ENCODE measurements around the gene ABCC1.

Gene ABCC1

DNA sequence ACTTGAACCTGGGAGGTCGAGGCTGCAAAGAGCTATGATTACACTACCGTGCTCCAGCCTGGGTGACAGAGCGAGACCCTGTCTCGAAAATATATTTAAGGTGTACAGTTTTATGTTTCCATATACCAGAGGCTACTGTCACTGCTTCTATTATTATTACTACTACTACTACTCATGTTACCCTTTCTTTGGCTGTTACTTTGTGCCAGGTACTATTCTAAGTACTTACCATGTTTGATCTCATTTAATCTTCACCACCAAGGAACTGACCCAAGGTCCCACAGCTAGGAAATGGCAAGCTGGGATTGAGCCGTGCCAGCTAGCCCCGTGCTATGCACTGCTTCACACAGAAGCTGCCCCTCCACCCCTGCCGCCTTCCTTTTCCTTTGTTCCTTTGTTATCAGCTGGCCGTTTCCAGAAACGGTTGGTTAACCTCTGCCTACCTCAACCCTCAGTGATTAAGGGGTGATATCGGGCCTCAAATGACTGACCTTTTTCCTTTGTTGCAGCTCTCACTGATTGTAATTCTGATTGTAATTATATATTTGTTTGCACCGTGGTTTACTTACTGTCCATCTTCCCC is 78.4 kb downstream of the ABCC1 start:
- Histone ChIP-seq H3K9ac (ENCODE audit: low read length) (no peak overlapping the region), H3K4me3 (ENCODE audit: low read length) (no peak overlapping the region), H3K4me1 (ENCODE audit: control insufficient read depth, insufficient read depth, low read length) (peaks cover 43% of the 10 kb centered on the region), H3K9me3 (ENCODE audit: control insufficient read depth, low read length) (no peaks in the 10 kb centered on the region), H3K27me3 (replicated peaks; ENCODE audit: control insufficient read depth, insufficient read depth, low read length) (no peaks in the 10 kb centered on the region), H3K36me3 (ENCODE audit: control insufficient read depth, insufficient read depth, low read length, severe bottlenecking) (peaks cover 16% of the 10 kb centered on the region)
- DNase-seq (ENCODE audit: low read depth) = no peak

DNA sequence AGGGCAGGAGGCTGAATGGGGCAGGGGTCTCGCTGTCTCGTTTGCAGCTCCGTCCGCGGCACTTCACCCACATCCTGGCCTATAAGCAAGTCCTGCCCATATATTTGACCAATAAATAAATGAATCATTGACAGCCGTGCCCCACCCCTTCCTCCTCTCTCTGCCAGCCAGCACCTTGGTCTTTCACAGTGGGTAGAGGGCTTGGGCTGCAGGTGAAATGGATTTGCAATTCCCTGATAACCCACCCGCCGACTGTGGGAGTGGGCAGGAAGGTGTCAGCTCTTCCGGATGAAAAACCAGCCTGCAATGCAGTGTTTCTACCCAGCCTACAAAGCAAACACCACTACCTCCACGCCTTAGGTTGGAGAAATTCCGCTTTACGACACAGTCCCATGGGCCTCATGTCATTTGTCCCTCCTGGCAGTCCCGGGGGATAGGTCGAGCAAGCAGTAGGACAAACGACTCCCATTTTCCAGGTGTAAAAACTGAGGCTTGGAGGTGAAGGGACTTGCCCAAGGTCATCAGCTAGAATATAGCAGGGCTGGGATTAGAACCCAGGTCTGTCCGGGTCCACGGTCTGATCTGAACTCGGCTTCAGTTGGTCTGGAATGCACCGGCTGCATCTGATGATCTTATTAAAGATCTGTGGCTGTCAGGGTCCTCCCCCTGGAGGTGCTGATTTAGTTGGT is 79.0 kb downstream of the ABCC1 start:
- Histone ChIP-seq H3K9ac (ENCODE audit: low read length) (peak overlapping the region; percentile 21), H3K4me1 (ENCODE audit: control insufficient read depth, insufficient read depth, low read length) (peaks cover 38% of the 10 kb centered on the region), H3K4me3 (ENCODE audit: low read length) (no peak overlapping the region), H3K9me3 (ENCODE audit: control insufficient read depth, low read length) (no peaks in the 10 kb centered on the region), H3K36me3 (ENCODE audit: control insufficient read depth, insufficient read depth, low read length, severe bottlenecking) (peaks cover 19% of the 10 kb centered on the region), H3K27me3 (replicated peaks; ENCODE audit: control insufficient read depth, insufficient read depth, low read length) (no peaks in the 10 kb centered on the region)
- DNase-seq (ENCODE audit: low read depth) = no peak

DNA sequence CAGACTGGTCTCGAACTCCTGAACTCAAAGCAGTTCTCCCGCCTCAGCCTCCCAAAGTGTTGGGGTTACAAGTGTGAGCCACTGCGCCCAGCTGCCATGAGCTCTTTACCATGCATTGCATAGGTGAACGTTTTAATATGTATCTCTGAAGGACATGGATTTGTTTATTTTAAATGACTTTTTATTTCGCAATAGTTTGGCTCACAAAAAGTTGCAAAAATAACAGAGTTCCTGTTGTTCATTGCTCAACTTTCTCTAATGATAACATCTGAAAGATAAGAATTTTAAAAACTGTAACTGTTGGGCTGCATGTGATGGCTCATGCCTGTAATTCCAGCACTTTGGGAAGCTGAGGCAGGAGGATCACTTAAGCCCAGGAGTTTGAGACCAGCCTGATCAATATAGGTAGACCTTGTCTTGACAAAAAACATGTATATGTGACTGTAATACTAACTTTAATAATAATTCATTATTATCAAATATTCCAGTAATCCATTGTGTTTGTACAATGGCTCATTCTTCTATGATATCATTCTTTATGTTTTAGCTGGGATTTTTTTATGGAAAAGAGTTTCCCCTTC is 80.1 kb downstream of the ABCC1 start:
- H3K4me3 ChIP-seq (ENCODE audit: low read length) = no peak overlapping the region
- H3K27me3 ChIP-seq (replicated peaks; ENCODE audit: control insufficient read depth, insufficient read depth, low read length) = no peaks in the 10 kb centered on the region
- peaks cover 38% of the 10 kb centered on the region for H3K4me1 ChIP-seq (ENCODE audit: control insufficient read depth, insufficient read depth, low read length)
- peaks cover 22% of the 10 kb centered on the region for H3K36me3 ChIP-seq (ENCODE audit: control insufficient read depth, insufficient read depth, low read length, severe bottlenecking)
- H3K9me3 ChIP-seq (ENCODE audit: control insufficient read depth, low read length) = no peaks in the 10 kb centered on the region
- peak overlapping the region; percentile 30 for H3K9ac ChIP-seq (ENCODE audit: low read length)
- peak; percentile 87 for DNase-seq (ENCODE audit: low read depth)

DNA sequence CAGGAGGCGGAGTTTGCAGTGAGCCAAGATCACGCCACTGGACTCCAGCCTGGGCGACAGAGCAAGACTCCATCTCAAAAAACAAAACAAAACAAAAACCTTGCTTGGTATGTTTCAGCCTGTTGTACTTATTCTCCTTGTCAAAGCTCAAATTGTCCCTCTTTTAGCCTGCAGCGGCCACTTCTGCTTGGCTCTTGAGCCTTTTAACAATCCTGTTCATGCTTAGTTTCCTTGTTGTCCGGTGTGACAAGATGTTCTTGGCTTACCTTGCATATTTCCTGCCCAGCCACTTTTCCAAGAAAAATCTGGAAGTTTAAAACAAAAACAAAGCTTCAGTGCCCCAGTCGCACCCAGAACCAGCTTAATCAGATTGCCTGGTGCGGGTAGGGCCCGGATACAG is 81.0 kb downstream of the ABCC1 start:
- Histone ChIP-seq H3K4me3 (ENCODE audit: low read length) (no peak overlapping the region), H3K27me3 (replicated peaks; ENCODE audit: control insufficient read depth, insufficient read depth, low read length) (no peaks in the 10 kb centered on the region), H3K9ac (ENCODE audit: low read length) (no peak overlapping the region), H3K9me3 (ENCODE audit: control insufficient read depth, low read length) (no peaks in the 10 kb centered on the region), H3K4me1 (ENCODE audit: control insufficient read depth, insufficient read depth, low read length) (peaks cover 32% of the 10 kb centered on the region), H3K36me3 (ENCODE audit: control insufficient read depth, insufficient read depth, low read length, severe bottlenecking) (peaks cover 22% of the 10 kb centered on the region)
- no peak for DNase-seq (ENCODE audit: low read depth)

DNA sequence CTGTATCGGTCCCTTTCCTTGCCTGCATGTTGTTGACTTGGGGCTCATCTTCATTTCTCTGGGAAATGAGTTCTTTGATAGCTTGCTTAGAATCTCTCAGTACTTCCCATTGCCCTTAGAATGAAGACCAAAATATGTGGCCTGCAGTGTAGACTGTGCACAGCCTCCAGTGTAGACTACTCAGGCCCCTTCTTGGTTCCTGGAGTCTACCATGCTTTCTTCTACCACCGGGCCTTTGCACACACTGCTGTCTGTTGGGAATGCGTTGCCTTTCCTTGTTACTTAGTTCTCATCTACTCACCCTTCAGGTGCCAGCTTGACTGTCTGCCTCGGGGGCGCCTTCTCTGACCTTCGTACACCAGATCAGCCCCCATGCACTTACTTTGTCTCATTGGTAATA is 82.0 kb downstream of the ABCC1 start:
- H3K9ac ChIP-seq (ENCODE audit: low read length) = no peak overlapping the region
- no peak overlapping the region for H3K4me3 ChIP-seq (ENCODE audit: low read length)
- H3K4me1 ChIP-seq (ENCODE audit: control insufficient read depth, insufficient read depth, low read length) = peaks cover 22% of the 10 kb centered on the region
- H3K36me3 ChIP-seq (ENCODE audit: control insufficient read depth, insufficient read depth, low read length, severe bottlenecking) = peaks cover 29% of the 10 kb centered on the region
- no peaks in the 10 kb centered on the region for H3K27me3 ChIP-seq (replicated peaks; ENCODE audit: control insufficient read depth, insufficient read depth, low read length)
- DNase-seq (ENCODE audit: low read depth) = no peak
- no peaks in the 10 kb centered on the region for H3K9me3 ChIP-seq (ENCODE audit: control insufficient read depth, low read length)

DNA sequence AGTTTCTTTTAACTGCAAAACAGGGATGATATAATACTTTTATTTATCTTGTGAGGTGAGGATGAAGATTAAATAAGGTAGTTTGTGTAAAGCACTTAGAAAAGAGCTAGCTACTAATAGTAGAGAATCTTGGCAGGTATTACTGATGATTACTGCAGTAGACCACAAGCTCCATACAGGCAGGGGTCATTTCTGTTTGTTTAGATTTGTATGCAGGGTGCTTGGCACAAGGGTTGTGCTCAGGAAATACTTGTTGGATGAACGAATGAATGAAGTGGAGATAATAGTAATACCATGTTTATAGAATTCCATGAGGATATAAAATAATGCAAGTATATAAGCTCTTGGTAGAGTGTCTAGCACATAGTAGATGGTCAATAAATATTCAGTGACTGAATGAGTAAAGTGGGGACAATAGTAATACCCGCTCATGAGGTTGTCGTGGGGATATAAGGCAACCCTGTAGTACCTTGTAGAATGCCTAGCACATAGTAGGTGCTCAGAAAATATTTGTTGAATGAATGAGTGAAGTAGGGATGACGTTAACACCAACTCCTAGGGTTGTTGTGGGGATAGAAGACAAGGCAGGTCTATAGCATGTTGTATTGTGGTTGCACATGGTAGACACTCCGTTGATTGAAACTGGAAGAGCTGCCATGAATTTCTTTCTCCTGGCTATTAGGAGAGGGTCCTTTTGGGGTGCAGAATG is 83.0 kb downstream of the ABCC1 start:
- H3K36me3 ChIP-seq (ENCODE audit: control insufficient read depth, insufficient read depth, low read length, severe bottlenecking) = peaks cover 39% of the 10 kb centered on the region
- H3K4me3 ChIP-seq (ENCODE audit: low read length) = no peak overlapping the region
- H3K9ac ChIP-seq (ENCODE audit: low read length) = no peak overlapping the region
- peaks cover 21% of the 10 kb centered on the region for H3K4me1 ChIP-seq (ENCODE audit: control insufficient read depth, insufficient read depth, low read length)
- H3K27me3 ChIP-seq (replicated peaks; ENCODE audit: control insufficient read depth, insufficient read depth, low read length) = no peaks in the 10 kb centered on the region
- H3K9me3 ChIP-seq (ENCODE audit: control insufficient read depth, low read length) = no peaks in the 10 kb centered on the region
- DNase-seq (ENCODE audit: low read depth) = no peak

DNA sequence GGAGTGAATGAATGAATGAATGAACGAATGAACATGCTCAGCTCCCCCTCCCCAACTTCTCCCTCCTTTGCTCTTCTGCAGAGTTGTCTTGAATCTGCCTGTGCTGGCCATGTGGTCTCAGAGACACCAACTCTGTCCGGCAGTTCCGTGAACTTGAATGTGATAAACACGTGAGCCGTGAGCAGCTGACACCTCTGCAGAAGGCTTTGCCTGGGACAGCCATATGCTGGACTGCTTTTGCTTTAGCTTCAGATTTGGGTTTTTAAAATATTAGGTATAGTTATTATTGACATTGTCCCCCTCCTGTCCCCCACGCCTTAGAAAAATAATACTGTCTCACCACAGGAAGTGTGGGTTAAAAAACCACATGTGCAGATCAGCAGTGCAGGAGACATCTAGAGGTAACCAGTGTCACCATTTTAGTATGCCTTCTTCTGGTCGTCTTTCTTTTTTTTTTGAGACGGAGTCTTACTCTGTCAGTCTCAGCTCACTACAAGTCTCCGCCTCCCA is 83.8 kb downstream of the ABCC1 start:
- peaks cover 21% of the 10 kb centered on the region for H3K4me1 ChIP-seq (ENCODE audit: control insufficient read depth, insufficient read depth, low read length)
- H3K9me3 ChIP-seq (ENCODE audit: control insufficient read depth, low read length) = no peaks in the 10 kb centered on the region
- no peak overlapping the region for H3K9ac ChIP-seq (ENCODE audit: low read length)
- no peak overlapping the region for H3K4me3 ChIP-seq (ENCODE audit: low read length)
- DNase-seq (ENCODE audit: low read depth) = no peak
- no peaks in the 10 kb centered on the region for H3K27me3 ChIP-seq (replicated peaks; ENCODE audit: control insufficient read depth, insufficient read depth, low read length)
- peaks cover 48% of the 10 kb centered on the region for H3K36me3 ChIP-seq (ENCODE audit: control insufficient read depth, insufficient read depth, low read length, severe bottlenecking)

DNA sequence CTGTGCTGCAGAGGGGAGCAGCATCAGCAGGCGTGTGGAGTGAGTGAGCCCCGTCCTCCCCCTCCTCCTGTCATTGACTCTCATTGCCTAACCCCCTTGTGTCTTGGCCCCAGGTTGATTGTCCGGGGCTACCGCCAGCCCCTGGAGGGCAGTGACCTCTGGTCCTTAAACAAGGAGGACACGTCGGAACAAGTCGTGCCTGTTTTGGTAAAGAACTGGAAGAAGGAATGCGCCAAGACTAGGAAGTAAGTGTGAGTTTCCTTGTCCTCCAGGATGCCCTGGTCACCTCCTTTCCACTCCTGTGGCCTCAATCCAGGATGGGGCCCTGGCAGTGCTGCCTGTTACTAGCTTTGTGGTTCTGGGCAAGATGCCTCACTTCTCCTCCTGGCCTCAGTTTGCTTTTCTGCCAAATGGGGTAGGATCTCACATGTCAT is 87.0 kb downstream of the ABCC1 start:
- H3K9me3 ChIP-seq (ENCODE audit: control insufficient read depth, low read length) = no peaks in the 10 kb centered on the region
- H3K27me3 ChIP-seq (replicated peaks; ENCODE audit: control insufficient read depth, insufficient read depth, low read length) = no peaks in the 10 kb centered on the region
- H3K36me3 ChIP-seq (ENCODE audit: control insufficient read depth, insufficient read depth, low read length, severe bottlenecking) = peaks cover 57% of the 10 kb centered on the region
- no peak overlapping the region for H3K4me3 ChIP-seq (ENCODE audit: low read length)
- no peak overlapping the region for H3K9ac ChIP-seq (ENCODE audit: low read length)
- no peak for DNase-seq (ENCODE audit: low read depth)
- H3K4me1 ChIP-seq (ENCODE audit: control insufficient read depth, insufficient read depth, low read length) = no peaks in the 10 kb centered on the region

DNA sequence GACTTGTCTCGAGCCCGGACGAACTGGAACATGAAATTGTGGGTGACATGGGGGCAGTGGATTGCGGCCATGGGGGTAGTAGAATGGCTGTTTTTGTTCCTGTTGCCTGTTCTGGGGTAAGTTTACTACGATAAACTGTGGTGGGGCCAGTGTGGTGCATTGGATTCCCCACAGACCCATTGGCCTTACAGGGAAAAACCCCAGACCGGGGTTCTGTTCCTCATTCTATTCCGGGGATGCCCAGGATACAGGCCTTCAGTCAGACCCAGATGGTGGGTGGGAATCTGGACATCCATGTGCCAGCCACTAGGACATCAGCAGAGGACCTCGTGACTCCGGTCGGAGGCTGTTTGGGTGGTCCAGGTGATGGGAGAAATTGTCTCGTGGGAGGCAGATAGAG is 88.1 kb downstream of the ABCC1 start:
- Histone ChIP-seq H3K4me3 (ENCODE audit: low read length) (no peak overlapping the region), H3K4me1 (ENCODE audit: control insufficient read depth, insufficient read depth, low read length) (peaks cover 6% of the 10 kb centered on the region), H3K36me3 (ENCODE audit: control insufficient read depth, insufficient read depth, low read length, severe bottlenecking) (peaks cover 60% of the 10 kb centered on the region), H3K9me3 (ENCODE audit: control insufficient read depth, low read length) (no peaks in the 10 kb centered on the region), H3K9ac (ENCODE audit: low read length) (no peak overlapping the region), H3K27me3 (replicated peaks; ENCODE audit: control insufficient read depth, insufficient read depth, low read length) (no peaks in the 10 kb centered on the region)
- DNase-seq (ENCODE audit: low read depth) = no peak

DNA sequence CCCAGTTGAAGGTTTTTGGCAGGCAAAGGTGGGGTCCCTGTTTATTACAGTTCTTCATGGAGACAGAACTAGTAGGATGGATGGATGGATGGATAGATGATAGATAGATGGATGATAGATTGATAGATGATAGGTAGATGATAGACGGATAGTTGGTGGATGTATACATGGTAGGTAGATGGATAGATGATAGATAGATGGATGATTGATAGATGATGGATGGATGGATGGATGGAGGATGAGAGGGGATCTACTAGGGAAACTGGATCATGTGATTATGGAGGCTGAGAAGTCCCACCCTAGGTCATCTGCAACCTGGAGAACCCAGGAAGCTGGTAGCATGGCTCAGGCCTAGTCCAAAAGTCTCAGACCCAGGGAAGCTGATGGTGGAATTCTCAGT is 88.6 kb downstream of the ABCC1 start:
- peaks cover 63% of the 10 kb centered on the region for H3K36me3 ChIP-seq (ENCODE audit: control insufficient read depth, insufficient read depth, low read length, severe bottlenecking)

DNA sequence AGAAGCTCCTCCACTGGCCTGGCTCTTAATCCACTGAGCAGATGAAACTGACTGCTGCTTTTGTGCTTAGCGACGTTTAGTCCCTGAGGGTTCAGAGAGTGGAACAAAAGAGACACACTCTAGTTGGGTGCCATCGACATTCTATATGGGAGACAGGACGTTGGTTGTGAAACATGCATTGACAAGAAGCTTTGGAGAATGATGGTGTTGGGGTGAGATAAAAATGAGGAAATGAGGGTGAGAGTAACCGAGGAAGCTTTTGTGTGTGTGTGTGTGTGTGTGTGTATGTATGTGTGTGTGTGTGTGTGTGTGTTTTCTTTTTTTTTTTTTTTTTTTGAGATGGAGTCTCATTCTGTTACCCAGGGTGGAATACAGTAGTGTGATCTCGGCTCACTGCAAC is 89.5 kb downstream of the ABCC1 start:
- Histone ChIP-seq H3K36me3 (ENCODE audit: control insufficient read depth, insufficient read depth, low read length, severe bottlenecking) (peaks cover 55% of the 10 kb centered on the region), H3K9ac (ENCODE audit: low read length) (no peak overlapping the region), H3K9me3 (ENCODE audit: control insufficient read depth, low read length) (no peaks in the 10 kb centered on the region), H3K27me3 (replicated peaks; ENCODE audit: control insufficient read depth, insufficient read depth, low read length) (no peaks in the 10 kb centered on the region), H3K4me3 (ENCODE audit: low read length) (no peak overlapping the region), H3K4me1 (ENCODE audit: control insufficient read depth, insufficient read depth, low read length) (peaks cover 6% of the 10 kb centered on the region)
- DNase-seq (ENCODE audit: low read depth) = no peak

More for the DNA sequence above, 88.6 kb downstream of the ABCC1 start:
- no peak overlapping the region for H3K4me3 ChIP-seq (ENCODE audit: low read length)
- H3K9ac ChIP-seq (ENCODE audit: low read length) = no peak overlapping the region
- no peaks in the 10 kb centered on the region for H3K9me3 ChIP-seq (ENCODE audit: control insufficient read depth, low read length)
- peaks cover 6% of the 10 kb centered on the region for H3K4me1 ChIP-seq (ENCODE audit: control insufficient read depth, insufficient read depth, low read length)
- no peaks in the 10 kb centered on the region for H3K27me3 ChIP-seq (replicated peaks; ENCODE audit: control insufficient read depth, insufficient read depth, low read length)
- no peak for DNase-seq (ENCODE audit: low read depth)
